ENCODE data around the gene ZNF346.

ZNF346 gene

DNA sequence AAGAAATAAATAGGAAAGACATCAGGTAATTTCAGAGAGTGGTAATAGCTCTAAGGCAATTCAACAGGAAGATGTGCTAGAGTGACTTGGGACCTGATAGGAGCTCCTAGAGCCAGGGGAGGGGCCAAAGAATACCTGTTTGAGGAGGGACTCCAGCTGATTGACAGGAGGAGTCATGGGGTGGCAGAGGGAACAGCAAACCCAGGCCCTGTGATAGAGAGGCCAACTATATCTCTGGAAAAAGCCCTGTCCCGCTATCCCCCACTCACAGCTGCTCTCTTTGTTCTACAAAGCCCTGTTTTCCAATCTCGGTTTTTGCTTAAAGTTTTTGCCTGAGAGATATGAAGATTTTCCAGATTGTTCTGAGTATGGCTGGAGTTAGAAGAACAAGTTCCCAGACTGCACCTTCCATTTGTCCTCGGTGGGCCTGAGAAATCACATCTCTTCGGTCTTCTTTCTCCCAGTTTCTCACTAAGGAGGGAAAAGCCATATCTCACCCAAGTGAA, 102.0 kb downstream of the ZNF346 start:
- DNase-seq = no peak

GRCh38 chr5:177126771-177127170, 104.3 kb downstream of the ZNF346 start:
- no peak for DNase-seq

GRCh38 chr5:177128551-177128981, 106.1 kb downstream of the ZNF346 start:
- no peak for DNase-seq

DNA sequence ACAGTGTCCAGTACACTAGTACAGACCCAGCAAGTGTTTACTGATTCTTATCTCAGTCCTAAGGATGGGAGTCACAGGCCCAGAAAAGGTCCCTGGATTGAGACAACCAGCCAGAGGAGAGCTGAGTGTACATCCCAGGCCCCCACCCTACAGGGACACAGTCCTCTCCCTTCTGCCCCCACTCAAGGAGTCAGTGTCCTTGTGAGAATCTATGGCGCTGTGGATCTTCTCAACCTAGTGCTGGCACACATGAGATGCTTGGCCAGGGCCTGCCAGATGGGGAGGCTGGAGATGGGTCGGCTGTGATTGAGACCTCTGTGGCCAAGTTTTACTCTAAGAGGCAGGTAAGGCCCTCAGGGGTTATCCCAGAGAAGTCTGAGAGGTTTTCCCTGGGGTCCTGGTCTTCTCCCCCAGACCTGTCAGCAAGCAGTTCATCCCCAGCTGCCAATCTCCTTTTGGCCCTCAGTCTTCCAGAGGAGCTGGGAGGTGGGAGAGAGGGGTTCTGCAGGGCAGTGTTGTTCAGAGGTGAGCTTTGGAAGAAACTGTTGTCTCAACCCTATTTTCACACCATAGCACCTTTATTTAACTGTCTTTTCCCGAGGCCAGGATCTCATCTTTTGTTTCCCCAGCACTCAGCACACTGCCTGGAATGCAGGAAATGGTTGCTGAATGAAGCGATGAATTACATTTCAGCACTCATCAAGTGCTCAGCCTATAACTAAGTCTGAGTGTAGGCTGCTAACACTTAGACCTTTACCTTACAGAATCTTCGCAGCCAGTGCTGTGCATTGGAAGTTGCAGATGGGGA, 107.9 kb downstream of the ZNF346 start:
- no peak for DNase-seq

Data from NCI-H2107 (cell line).